KMS-11 (cell line): Measurements from ENCODE around the gene UBALD1.

Experiments used
- H2AFZ ChIP-seq: fragments of 200-600 bp; sonication (generic); 2 replicates; pipeline ENCODE4 v1.6.1; 2016; ENCODE audit warnings: antibody characterized with exemption, mixed run types, low read depth
- H3K27ac ChIP-seq: fragments of 200-600 bp; sonication (generic); 2 replicates; pipeline ENCODE4 v1.6.1; 2016; ENCODE audit warnings: mild to moderate bottlenecking, mixed run types
- H3K27me3 ChIP-seq: fragments of 200-600 bp; sonication (generic); 2 replicates; pipeline ENCODE4 v1.6.1; 2017; ENCODE audit warnings: mild to moderate bottlenecking, low read depth, mixed run types, moderate library complexity; ENCODE audit not compliant: insufficient read depth
- H3K36me3 ChIP-seq: fragments of 200-600 bp; sonication (generic); 2 replicates; pipeline ENCODE4 v1.6.1; 2017; ENCODE audit warnings: mild to moderate bottlenecking, mixed run types; ENCODE audit not compliant: insufficient read depth
- H3K4me1 ChIP-seq: fragments of 200-600 bp; sonication (generic); 2 replicates; pipeline ENCODE4 v1.6.1; 2016; ENCODE audit warnings: mild to moderate bottlenecking, low read depth, mixed run types; ENCODE audit not compliant: poor library complexity, severe bottlenecking
- H3K4me2 ChIP-seq: fragments of 200-600 bp; sonication (generic); 2 replicates; pipeline ENCODE4 v1.7.0; 2016; ENCODE audit warnings: mild to moderate bottlenecking, mixed run types
- H3K4me3 ChIP-seq: fragments of 200-600 bp; sonication (generic); IDR thresholded peaks from 2 replicates; pipeline ENCODE4 v1.6.1; 2017; ENCODE audit warnings: low read depth, low read length, mixed read lengths; ENCODE audit not compliant: insufficient read depth
- H3K79me2 ChIP-seq: fragments of 200-600 bp; sonication (generic); 2 replicates; pipeline ENCODE4 v1.6.1; 2016; ENCODE audit warnings: low read depth, mixed run types; ENCODE audit not compliant: insufficient read depth
- H3K9ac ChIP-seq: fragments of 200-600 bp; sonication (generic); 2 replicates; pipeline ENCODE4 v1.6.1; 2016; ENCODE audit warnings: mild to moderate bottlenecking, mixed run types
- H4K20me1 ChIP-seq: fragments of 200-600 bp; sonication (generic); 2 replicates; pipeline ENCODE4 v1.6.1; 2016; ENCODE audit warnings: mild to moderate bottlenecking, mixed run types; ENCODE audit not compliant: insufficient read depth
- TF ChIP-seq, protein P1 (sequence below): fragments of 200-600 bp; sonication (generic); conservative IDR thresholded peaks from 2 replicates; pipeline ENCODE4 v1.6.1; 2017; ENCODE audit warnings: low read depth, mild to moderate bottlenecking, antibody characterized with exemption, low read length, moderate library complexity, mixed read lengths

Gene UBALD1

DNA sequence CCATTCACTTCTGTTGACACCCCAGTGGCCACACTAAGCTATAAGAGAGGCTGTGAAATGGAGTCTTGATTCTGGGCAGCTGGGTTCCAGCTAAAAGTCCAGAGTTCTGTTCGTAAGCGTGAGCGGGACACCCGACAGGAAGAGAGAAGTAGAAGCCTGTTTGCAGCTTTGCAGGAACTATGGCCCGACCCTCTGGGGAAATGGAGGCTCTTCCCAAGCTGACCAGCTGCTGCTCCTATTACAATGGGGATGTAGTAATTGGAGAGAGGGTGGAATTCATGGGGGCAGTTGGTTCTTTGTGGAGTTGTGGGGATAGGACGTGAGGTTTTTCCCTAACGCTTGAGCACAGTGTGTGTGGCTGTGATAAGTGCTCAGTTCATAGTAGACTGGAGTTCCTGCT lies 28.4 kb downstream of the UBALD1 start:
- Histone ChIP-seq H2AFZ (no peak overlapping the region), H3K36me3 (no peaks in the 10 kb centered on the region), H3K4me2 (no peak overlapping the region), H3K79me2 (no peaks in the 10 kb centered on the region), H4K20me1 (no peaks in the 10 kb centered on the region), H3K27ac (no peak overlapping the region), H3K4me1 (peaks cover 3% of the 10 kb centered on the region), H3K27me3 (peaks cover 7% of the 10 kb centered on the region), H3K9ac (no peak overlapping the region), H3K4me3 (no peak overlapping the region)
- TF ChIP-seq, protein P1, sequence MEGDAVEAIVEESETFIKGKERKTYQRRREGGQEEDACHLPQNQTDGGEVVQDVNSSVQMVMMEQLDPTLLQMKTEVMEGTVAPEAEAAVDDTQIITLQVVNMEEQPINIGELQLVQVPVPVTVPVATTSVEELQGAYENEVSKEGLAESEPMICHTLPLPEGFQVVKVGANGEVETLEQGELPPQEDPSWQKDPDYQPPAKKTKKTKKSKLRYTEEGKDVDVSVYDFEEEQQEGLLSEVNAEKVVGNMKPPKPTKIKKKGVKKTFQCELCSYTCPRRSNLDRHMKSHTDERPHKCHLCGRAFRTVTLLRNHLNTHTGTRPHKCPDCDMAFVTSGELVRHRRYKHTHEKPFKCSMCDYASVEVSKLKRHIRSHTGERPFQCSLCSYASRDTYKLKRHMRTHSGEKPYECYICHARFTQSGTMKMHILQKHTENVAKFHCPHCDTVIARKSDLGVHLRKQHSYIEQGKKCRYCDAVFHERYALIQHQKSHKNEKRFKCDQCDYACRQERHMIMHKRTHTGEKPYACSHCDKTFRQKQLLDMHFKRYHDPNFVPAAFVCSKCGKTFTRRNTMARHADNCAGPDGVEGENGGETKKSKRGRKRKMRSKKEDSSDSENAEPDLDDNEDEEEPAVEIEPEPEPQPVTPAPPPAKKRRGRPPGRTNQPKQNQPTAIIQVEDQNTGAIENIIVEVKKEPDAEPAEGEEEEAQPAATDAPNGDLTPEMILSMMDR, result no peak

GRCh38 chr16:4583906-4584305 lies 30.8 kb downstream of the UBALD1 start:
- TF ChIP-seq, protein P1, result no peak
- H3K4me1 ChIP-seq, result peaks cover 3% of the 10 kb centered on the region
- H4K20me1 ChIP-seq, result no peaks in the 10 kb centered on the region
- H3K9ac ChIP-seq, result no peak overlapping the region
- H3K4me3 ChIP-seq, result no peak overlapping the region
- no peaks in the 10 kb centered on the region for H3K36me3 ChIP-seq
- no peak overlapping the region for H3K4me2 ChIP-seq
- no peak overlapping the region for H3K27ac ChIP-seq
- H3K27me3 ChIP-seq, result peaks cover 7% of the 10 kb centered on the region
- no peaks in the 10 kb centered on the region for H3K79me2 ChIP-seq
- no peak overlapping the region for H2AFZ ChIP-seq

GRCh38 chr16:4580250-4580649 lies 34.4 kb downstream of the UBALD1 start:
- no peak overlapping the region for H3K27ac ChIP-seq
- H2AFZ ChIP-seq, result no peak overlapping the region
- H3K27me3 ChIP-seq, result no peaks in the 10 kb centered on the region
- TF ChIP-seq, protein P1, result no peak
- no peak overlapping the region for H3K4me3 ChIP-seq
- H3K4me2 ChIP-seq, result no peak overlapping the region
- H3K79me2 ChIP-seq, result no peaks in the 10 kb centered on the region
- H3K9ac ChIP-seq, result no peak overlapping the region
- H3K4me1 ChIP-seq, result peaks cover under 1% of the 10 kb centered on the region
- no peaks in the 10 kb centered on the region for H3K36me3 ChIP-seq
- H4K20me1 ChIP-seq, result no peaks in the 10 kb centered on the region

DNA sequence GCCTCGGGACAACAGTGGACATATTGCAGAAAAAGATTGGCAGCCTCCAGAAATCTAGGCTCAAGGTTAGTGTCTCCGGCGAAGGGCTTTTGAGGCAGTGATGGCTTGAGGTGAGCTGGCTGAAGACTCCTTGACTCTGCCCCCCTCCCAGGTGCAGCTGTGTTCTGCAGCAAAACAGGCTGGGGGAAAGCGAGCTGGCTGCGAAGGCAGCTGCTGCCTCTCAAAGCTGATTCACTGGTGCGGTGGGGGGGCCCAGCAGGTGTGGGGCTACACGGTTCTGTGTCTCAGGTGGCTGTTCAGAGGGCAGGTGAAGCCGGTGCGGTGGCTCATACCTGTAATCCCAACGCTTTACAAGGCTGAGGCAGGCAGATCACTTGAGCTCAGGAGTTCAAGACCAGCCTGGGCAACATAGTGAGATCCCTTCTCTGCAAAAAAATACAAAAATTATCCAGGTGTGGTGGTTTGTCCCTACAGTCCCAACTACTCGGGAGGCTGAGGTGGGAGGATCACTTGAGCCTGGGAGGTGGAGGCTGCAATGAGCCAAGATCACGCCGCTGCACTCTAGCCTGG lies 35.6 kb downstream of the UBALD1 start:
- no peaks in the 10 kb centered on the region for H3K27me3 ChIP-seq
- H3K79me2 ChIP-seq, result no peaks in the 10 kb centered on the region
- H3K4me3 ChIP-seq, result no peak overlapping the region
- TF ChIP-seq, protein P1, result no peak
- no peak overlapping the region for H3K9ac ChIP-seq
- no peaks in the 10 kb centered on the region for H3K36me3 ChIP-seq
- H3K4me2 ChIP-seq, result no peak overlapping the region
- no peak overlapping the region for H3K27ac ChIP-seq
- H3K4me1 ChIP-seq, result no peaks in the 10 kb centered on the region
- H2AFZ ChIP-seq, result no peak overlapping the region
- no peaks in the 10 kb centered on the region for H4K20me1 ChIP-seq
